Renal cortical epithelial cell (primary cell): ENCODE measurements around the gene ITGA11. TPM values are rescaled to one million over a fixed set of nuclear protein-coding genes. Genes with fewer than 3 reads are reported as not detected.
"Not testable (repeated sequence)": the region's sequence is repeated elsewhere in the genome, so short reads cannot be mapped to it uniquely, and the experiment has no call there.

Experiments used
- DNase-seq: peaks from one replicate; pipeline ENCODE4 v3.0.0-alpha.2; 2011; ENCODE audit warnings: low read depth
- total RNA-seq: library from RNA; depleted of rRNA; stranded (reverse); fragments of >200 nt; gene quantifications from 2 replicates; pipeline ENCODE4 v1.2.3, GENCODE V29; 2014

Gene ITGA11
- total RNA-seq, 1 donor from 2014 or later = 9.2 TPM

DNA sequence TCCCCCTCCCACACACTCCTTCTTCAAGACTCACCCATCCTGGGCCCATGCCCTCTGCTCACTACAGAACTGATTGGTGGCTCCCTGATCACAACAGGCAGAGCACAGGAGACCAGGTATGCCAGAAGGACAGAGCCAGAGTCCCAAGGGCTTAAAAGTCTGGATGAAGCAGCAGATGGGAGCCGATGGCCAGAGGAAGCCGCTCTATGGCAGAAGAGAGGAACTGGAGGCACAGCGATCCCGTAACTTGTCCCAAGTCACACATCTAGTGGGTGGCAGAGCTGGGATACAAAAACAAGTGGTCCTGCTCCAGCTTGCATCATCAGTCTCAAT lies 20.7 kb downstream of the ITGA11 start:
- DNase-seq = no peak

DNA sequence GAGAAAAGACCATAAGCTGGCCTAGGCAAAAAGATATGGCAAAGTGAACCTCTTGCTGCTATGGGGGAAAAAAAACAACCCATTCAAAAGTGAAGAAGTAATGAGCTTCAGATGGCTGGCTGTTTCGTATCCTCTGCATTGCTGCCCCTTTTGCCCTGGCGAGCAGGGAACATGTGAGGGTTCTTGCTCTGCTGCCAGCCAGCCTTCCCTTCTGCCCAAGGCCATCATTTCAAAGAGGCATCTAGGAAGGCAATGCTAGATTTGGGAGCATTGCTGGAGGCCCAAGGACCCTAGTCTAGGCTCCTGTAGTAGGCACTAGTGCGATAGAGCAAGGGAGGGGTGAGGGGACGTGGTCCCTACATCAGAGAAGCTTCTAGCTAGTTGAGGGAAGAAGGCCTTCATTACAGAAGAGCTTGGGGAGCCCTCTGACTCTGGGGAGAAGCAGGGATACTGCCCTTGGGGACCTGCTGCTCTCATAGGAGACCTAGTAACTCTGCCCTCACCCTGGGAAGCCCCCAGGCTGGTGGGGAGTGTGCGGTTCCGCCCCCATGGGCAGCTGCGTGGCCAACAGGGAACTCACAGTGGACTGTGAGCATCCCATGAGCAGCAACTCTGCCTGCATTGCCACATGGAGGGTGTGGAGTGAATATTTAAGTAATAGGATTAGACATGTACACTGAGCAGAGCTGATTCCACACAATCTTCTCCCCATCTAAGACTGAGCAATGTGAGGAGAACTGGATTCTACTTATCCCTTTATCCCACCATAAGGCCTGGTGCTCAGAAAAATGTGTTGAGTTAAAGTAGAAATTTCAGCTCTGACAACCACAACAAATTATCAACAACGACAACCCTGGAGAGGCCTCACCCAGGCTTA lies 21.3 kb downstream of the ITGA11 start:
- no peak for DNase-seq

DNA sequence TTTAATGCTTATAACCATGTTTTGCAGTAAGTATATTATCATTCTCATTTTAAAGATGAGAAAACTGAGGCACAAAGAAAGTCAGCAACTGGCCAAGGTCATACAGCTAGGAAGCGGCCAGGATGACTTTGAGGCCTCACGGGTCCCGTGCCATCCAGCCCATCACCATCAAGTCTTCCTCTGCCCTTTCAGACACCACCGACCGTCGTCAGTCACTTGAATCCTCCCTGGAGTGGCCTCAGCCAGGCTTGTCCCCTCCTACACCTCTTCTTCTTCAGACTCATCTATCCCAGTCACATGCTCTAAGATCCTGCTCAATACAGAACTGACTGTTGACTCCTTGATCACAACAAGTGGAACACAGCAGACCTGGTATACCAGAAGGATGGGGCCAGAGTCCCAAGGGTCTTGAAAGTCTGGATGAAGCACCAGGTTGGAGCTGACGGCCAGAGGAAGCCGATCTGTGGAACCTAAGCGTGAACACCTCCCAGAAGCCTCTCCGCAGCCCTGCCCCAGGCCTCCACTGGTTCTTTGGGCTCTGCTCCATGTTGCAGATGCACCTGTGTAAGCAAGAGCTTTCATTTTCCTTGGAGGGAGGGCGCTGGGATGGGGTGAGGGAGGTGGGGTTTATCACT lies 22.1 kb downstream of the ITGA11 start:
- DNase-seq = no peak

DNA sequence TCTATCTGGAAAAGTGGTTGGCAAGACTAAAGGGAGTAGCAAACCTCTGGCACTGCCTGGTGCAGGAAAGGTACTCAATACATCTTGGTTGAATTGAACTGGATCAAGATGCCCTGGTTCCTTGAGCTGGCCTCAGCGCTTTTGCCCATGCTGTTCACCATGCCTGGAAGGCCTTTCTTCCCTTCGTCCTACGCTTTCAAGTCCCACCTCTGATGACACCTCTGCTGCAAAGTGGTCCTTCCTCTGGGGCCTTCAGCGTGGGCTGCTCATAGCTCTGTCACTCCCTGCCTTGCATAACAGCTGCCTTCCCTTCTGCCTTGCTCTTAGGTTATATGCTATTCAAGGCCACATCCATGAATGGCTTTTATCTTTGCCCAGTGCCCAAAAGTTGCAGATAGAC lies 23.0 kb downstream of the ITGA11 start:
- DNase-seq = no peak

DNA sequence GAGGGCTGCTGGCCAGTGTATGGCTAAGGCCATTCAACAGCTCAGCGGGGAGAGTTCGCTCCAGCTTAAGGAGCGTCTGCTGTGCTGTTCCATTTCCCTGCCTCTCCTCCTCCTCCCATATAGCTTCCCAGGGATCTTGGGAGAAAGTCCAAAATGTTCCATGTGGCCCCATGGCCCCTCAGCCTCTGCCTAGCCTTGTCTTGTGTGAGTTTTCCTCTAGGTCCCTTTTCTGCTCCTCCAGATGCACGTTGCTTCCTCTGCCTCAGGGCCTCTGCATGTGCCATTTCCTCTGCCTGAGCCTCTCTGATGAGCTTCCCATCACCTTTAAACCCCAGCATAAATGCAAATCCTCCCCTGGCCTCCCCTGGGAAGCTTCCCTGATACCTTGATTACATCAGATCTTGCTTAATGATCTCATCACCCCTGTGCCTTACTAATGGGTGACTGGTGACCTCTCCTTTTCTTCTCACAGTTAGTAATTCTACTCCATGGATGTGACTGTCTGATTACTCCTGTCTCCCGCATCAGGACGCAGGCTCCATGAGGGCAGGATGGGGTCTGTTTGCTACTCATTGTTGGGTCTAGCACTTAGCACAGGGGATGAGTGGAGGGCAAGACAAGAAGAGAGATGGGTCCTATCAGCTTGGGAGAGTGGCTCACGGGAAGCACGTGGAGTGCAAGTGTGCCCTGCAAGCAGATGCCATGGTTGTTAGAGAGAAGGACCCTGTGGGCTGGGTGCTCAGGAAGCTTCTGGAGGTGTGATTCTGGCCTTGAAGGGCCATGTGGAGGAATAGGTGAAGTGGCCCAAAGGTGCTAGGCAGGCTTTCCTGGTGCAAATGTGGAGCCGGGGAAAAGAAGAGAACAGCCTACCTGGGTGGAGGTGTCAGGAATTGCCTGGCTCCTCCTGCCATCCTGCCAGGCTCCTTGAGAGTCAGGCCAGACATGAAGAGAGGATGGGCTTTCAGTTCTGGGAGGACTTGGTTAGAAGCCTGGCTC lies 23.8 kb downstream of the ITGA11 start:
- no peak for DNase-seq

DNA sequence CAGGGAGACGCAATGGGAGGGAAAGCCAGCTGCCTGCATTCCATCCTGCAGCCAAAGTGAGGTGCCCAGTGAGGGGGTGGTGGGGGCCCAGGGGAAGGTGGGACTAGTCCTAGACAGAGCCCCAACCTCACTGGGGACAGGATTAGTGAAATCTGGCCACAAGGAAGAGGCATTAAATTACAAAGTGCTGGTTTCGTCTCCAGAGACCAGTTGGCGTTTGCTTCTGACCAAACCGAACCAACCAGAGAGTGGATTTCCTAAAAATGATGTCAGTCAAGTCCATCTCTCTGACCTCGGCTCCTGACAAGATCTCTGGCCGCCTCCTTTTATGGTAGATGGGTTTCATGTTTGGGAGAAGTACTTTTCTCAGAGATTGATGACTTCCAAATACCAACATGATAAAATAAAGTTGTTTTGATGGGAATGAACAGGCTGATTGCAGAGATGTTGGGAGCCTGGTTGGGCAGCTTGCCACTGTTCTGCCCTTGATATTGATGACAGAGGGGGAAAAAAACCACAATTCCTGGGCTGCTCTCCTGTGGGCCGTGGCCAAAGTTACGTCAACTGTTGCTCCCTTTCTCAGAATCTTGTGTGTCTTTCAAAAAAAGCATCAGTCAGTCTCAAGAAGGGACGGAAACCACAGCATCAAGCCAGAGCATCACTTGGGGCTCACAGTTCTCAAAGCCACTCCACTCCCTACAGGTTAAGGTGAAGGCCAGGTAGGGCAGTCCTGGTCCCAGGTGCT lies 24.6 kb downstream of the ITGA11 start:
- no peak for DNase-seq

DNA sequence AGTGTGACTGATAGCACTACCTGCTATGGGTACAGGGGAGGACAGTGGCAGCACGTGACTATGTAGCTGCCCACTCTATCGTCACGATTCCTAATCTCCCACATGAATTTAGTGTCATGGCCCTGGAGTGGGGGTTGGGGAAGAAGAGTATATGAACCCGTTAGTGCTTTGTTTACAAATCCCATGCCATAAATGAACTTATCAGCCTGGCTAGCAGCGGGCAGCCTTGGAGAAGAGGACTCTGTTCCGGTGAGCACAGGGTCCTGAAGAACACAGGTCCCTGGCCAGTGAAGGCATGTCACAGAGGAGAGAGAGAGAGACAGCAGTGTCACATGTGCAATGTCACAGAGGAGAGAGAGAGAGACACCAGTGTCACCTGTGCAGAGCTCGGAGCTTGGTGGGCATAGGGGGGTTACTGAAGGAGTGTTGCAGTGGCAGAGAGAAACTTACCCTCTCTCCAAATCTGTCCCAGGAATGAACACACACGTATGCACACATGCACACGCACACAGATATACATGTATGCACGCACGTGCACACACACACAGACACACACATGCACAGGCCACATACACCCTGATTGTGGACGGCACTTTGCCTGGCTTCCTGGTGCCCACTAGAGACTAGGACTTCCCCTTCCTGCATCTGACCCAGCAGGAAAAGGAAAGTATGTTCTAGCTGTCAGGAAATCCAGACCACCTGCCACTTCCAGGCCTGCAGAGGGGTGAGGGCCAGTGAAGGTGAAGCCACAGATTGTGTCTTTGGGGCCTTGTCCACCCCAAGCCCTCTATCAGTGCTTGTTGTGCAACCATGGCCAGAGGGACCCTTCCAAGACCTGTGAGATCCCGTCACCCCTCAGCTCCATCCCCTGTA lies 26.3 kb downstream of the ITGA11 start:
- no peak for DNase-seq

DNA sequence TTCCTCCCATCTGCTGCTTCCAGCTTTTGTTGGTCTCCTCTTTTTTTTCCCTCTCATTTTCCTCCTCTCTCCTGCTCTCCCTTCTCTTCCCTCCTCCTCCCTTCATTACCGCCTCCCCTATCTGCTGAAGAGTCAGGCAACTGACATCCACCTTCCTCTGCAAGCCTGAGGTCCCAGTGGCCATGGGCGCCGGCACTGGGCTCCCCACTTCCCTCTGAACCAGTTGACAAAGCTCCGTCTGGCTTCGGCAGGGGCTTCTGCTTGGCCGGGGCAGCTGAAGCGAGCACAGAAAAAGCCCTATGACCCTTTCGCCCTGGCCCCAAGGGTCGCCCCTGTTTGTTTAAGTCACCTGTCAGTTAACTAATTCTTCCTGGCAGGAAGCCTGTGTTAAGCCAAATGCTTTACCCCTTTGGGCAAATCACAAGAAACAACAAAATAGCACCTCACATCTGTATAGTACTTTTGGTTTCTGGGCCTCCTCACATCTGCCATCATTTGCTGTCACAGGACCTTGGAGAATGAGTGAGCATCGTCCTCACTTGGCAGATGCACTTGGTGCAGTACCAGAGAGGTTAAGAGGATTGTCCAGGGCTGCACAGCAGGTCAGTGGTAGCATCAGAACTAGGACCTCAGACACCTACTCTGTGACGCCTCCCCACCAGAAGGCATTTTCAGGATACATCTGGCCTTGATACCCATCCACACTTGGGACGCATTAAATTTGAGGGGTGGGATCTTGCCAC lies 27.7 kb downstream of the ITGA11 start:
- DNase-seq = no peak

DNA sequence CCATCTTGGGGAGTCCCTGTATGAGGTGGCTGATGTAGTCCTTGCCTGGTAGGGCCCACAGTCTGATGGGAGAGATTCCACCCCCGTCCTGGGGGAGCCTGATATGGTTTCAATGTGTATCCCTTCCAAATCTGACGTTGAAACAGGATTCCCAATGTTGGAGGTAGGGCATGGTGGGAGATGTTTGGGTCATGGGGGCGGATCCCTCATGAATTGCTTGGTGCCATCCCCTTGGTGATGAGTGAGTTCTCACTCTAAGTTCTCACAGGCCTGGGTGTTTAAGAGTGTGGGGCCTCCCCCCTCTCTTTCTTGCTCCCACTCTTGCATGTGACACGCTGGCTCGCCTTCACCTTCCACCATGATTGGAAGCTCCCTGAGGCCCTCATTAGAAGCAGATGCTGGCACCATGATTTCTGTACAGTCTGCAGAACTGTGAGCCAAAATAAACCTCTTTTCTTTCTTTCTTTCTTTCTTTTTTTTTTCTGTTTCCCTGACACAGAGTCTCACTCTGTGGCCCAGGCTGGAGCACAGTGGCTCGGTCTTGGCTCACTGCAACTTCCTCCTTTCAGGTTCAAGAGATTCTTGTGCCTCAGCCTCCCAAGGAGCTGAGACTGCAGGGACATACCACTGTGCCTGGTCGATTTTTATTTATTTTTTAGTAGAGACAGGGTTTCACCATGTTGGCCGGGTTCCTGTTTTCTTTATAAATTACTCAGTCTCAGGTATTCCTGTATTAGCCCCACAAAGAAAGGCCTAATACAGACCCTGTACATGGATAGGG lies 28.6 kb downstream of the ITGA11 start:
- DNase-seq = no peak

DNA sequence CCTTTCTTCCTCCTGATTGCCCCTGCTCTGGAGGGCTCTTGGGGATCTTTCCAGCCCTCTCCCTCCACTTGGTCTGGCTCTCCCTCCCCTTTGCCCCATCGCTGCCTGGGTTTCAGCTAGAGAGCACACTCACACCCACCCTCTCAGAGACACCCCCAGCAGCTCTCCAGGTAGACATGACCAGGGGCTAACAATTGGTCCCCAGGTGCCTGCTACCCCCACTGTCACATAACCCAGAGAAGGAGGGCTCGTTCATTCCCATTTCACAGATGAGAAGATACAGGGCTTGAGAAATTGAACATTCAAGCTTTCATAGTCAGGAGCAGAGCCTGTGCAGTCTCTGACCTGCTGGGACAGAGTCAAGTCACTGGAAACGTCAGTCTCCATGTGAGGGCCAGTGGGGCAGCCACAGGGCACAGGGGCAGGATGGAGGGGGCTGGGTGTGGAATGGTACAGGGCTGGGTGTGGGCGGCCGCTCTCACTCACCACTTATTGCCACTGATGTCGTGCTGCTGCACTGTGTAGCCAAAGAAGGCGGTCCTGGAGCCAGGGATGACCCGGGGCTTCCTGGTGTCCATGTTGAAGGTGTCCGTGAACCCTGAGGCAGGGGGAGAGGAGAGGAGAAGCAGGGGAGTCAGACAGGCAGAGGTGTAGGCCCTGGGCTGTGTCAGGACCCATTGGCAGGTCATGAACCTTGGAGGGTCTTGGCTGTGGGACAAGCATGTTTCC lies 29.4 kb downstream of the ITGA11 start:
- no peak for DNase-seq

DNA sequence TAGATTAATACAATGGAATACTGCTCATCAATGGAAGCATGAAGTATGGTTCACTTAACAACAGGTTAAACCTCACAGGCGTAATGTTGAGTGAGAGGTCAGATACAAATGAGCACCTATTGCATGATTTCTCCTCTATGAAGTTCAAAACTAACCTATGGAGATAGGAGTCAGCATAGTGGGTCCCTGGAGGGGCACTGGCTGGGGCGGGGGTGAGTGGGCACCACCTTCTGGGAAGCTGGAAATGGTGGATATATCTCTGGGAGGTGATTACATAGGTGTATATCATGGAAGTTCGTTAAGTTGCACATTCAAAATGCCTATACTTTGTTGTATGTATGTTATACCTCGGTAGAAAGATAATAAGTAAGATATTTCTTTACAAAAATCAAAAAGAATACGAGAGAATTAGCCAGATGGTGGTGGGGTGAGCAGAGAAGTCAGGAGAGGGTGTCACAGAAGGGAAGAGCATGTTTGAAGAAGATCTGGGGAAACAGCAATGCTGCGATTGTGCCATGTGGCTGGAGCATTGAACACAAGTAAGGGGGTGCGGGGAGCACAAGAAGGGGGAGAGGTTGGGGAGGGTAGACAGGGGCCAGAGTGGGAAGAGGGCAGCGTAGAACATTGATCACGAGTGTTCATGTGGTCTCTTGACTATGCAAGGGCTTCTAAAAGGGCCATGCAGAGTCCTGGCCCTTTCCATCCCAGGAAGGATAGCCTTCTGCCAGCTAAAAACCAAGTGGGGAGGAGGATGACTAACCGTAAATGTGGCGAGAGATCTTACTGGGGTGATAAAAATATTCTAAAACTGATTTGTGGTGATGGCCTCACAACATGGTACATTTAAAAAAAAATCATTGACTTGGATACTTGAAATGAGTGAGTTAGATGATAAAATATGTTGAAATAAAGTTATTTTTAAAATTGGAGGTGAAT lies 30.2 kb downstream of the ITGA11 start:
- no peak for DNase-seq

DNA sequence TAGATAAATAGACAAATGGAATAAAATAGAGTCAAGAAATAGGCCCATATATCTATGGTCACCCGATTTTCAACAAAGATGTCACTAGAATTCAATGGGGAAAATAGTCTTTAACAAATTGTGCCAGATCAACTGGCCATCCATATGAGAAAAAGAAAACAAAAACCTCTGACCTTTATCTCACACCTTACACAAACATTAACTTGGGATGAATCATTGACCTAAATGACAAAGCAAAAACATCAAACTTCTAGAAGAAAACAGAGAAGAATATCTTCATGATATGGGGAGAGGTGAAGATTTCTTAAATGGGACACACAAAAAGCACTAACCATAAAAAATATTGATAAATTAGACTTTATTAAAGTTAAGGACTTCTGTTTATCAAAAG lies 31.9 kb downstream of the ITGA11 start:
- DNase-seq = peak; percentile 76

DNA sequence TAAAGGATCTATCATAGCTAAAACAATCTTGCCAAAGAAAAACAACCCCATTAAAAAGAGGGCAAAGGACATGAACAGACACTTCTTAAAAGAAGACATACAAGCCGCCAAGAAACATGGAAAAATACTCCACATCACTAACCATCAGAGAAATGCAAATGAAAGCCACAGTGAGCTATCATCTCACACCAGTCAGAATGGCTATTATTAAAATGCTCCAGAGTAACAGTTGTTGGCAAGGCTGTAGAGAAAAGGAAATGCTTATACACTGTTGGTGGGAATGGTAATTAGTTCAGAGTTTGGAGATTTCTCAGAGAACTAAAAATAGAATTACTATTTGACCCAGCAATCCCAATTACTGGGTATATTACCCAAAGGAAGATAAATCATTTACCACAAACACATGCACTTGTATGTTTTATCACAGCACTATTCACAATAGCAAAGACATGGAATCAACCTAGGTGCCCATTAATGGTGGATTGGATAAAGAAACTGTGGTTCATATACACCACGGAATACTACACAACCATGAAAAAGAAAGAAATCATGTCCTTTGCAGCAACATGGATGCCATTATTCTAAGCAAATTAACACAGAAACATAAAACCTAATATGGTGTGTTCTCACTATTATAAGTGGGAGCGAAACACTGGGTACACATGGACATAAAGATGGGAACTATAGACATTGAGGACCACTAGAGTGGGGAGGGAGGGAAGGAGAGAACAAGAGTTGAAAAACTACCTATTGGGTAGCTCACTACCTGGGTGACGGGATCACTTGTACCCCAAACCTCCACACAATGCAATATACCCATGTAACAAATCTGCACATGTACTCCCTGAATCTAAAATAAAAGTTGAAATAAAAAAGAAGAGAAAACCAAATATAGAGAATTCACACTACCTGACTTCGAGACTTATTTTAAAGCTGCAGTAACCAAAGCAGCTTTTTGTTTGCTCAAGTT lies 32.6 kb downstream of the ITGA11 start:
- DNase-seq = peak; percentile 46

DNA sequence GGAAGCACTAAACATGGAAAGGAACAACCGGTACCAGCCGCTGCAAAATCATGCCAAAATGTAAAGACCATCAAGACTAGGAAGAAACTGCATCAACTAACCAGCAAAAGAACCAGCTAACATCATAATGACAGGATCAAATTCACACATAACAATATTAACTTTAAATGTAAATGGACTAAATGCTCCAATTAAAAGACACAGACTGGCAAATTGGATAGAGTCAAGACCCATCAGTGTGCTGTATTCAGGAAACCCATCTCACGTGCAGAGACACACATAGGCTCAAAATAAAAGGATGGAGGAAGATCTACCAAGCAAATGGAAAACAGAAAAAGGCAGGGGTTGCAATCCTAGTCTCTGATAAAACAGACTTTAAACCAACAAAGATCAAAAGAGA lies 34.0 kb downstream of the ITGA11 start:
- not testable (repeated sequence) for DNase-seq

DNA sequence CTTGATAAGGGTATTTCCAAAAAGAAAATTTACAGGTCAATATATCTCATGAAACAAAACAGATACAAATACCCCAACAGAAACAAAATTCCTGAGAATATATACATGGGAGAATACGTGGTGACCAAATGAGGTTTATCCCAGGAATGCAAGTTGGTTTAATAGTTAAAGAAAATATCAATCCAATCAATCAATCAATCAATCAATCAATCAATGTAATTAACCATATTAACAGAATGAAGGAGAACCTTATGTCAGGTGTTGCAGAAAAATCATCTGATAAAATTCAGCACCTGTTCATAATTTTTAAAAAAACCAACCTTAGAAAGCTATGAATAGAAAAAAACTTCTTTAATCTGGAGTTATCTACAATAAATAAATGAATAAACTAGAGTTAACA lies 35.9 kb downstream of the ITGA11 start:
- DNase-seq = no peak

DNA sequence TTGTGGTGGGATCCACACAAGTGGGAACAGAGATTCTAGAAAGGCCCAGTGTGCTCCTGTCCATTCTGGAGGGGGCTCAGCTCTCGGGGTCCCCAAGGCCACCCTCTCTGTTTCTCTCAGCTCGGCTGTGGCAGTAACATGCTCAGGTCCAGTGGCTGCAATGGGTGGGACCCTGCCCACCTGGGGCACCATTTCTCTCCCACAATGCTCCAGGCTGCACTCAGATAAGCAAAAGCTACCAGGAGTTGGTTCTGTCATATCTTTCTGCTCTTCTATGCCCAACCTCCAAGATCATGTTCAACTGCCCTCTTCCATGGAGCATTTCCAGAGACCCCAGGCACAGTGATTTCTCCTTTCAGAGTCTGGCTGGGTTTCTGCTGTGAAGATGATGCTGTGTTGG lies 40.8 kb downstream of the ITGA11 start:
- no peak for DNase-seq
